IMR-90 (cell line): ENCODE data around the gene ZNF775. TPM values are rescaled to one million over a fixed set of nuclear protein-coding genes. Genes with fewer than 3 reads are reported as not detected.
A peak's percentile ranks its signal among the peaks of the same experiment; 100 is the strongest.

Experiments
- ATAC-seq: fragments of 200-7000 bp; cut with Tn5 transposase; 2 replicates; pipeline ENCODE4 v1.9.1; 2020; ENCODE audit warnings: low read depth, mild to moderate bottlenecking, moderate library complexity
- BruUV-seq: library from RNA; stranded (reverse); fragments of 400-500 nt; replicated peaks from 2 replicates; lab custom pipeline; 2021; lab: Mats Ljungman, UMichigan
- CTCF ChIA-PET: fragments of 300-600 bp; formaldehyde crosslinking; extraction: SDS; loops from one replicate; lab custom pipeline; 2021; ENCODE audit warnings: antibody characterized with exemption; lab: Yijun Ruan, JAX
- POLR2A ChIA-PET: fragments of 300-600 bp; sonication (Branson Sonifier 250); formaldehyde crosslinking; loops from one replicate; lab custom pipeline; 2022; ENCODE audit warnings: antibody characterized with exemption; ENCODE audit not compliant: unreplicated experiment; lab: Charles Lee
- DNase-seq: peaks from one replicate; pipeline ENCODE4 v3.0.0; 2013
- H2AFZ ChIP-seq: replicated peaks from 2 replicates; pipeline ENCODE3; 2013; ENCODE audit warnings: low read length, mild to moderate bottlenecking; ENCODE audit not compliant: poor library complexity
- H2AK5ac ChIP-seq: 2 replicates; pipeline ENCODE4 v1.6.1; 2013; ENCODE audit warnings: low read depth, low read length, inconsistent platforms
- H2AK9ac ChIP-seq: replicated peaks from 2 replicates; pipeline ENCODE3; 2013; ENCODE audit warnings: mild to moderate bottlenecking, low read depth, low read length, moderate library complexity; ENCODE audit not compliant: poor library complexity
- H2BK120ac ChIP-seq: 2 replicates; pipeline ENCODE4 v1.6.1; 2013; ENCODE audit warnings: low read depth, low read length, inconsistent platforms
- H2BK15ac ChIP-seq: 3 replicates; pipeline ENCODE4 v1.6.1; 2013; ENCODE audit warnings: low read depth, low read length, inconsistent platforms
- H2BK20ac ChIP-seq: 2 replicates; pipeline ENCODE4 v1.6.1; 2013; ENCODE audit warnings: low read depth, mild to moderate bottlenecking, inconsistent platforms, low read length, moderate library complexity
- H2BK5ac ChIP-seq: 2 replicates; pipeline ENCODE4 v1.6.1; 2013; ENCODE audit warnings: mild to moderate bottlenecking, low read depth, low read length, inconsistent platforms; ENCODE audit not compliant: poor library complexity, severe bottlenecking
- H3K14ac ChIP-seq: replicated peaks from 2 replicates; pipeline ENCODE4 v1.6.1; 2013; ENCODE audit warnings: low read depth, low read length, inconsistent platforms
- H3K18ac ChIP-seq: 2 replicates; pipeline ENCODE4 v1.6.1; 2013; ENCODE audit warnings: low read depth, low read length, control low read depth
- H3K23ac ChIP-seq: 2 replicates; pipeline ENCODE4 v1.6.1; 2013; ENCODE audit warnings: low read depth, low read length, inconsistent platforms
- H3K27ac ChIP-seq: 2 replicates; pipeline ENCODE4 v1.5.1; 2013; ENCODE audit warnings: mild to moderate bottlenecking, control low read depth, low read length; ENCODE audit not compliant: insufficient read depth
- H3K27me3 ChIP-seq: 2 replicates; pipeline ENCODE4 v1.6.1; 2013; ENCODE audit warnings: low read length; ENCODE audit not compliant: control insufficient read depth, insufficient read depth
- H3K36me3 ChIP-seq: 2 replicates; pipeline ENCODE4 v1.6.1; 2013; ENCODE audit warnings: low read length, mixed read lengths; ENCODE audit not compliant: control insufficient read depth, insufficient read depth
- H3K4ac ChIP-seq: 2 replicates; pipeline ENCODE4 v1.6.1; 2013; ENCODE audit warnings: low read depth, low read length, inconsistent platforms
- H3K4me1 ChIP-seq: 2 replicates; pipeline ENCODE4 v1.6.1; 2013; ENCODE audit warnings: low read length, mixed read lengths; ENCODE audit not compliant: control insufficient read depth, insufficient read depth
- H3K4me2 ChIP-seq: 2 replicates; pipeline ENCODE4 v1.6.1; 2013; ENCODE audit warnings: low read depth, mild to moderate bottlenecking, control low read depth, low read length, moderate library complexity
- H3K4me3 ChIP-seq: 2 replicates; pipeline ENCODE4 v1.5.1; 2013; ENCODE audit warnings: low read depth, mild to moderate bottlenecking, control low read depth, low read length, moderate library complexity; ENCODE audit not compliant: insufficient read depth
- H3K56ac ChIP-seq: 2 replicates; pipeline ENCODE4 v1.6.1; 2013; ENCODE audit warnings: low read length, inconsistent platforms; ENCODE audit not compliant: insufficient read depth; ENCODE audit errors: extremely low read depth
- H3K79me1 ChIP-seq, 2 experiments: 2 replicates each; pipeline ENCODE4 v1.6.1; 2013; ENCODE audit warnings: low read length in 2 of 2, inconsistent platforms in 1 of 2, low read depth in 1 of 2
- H3K9ac ChIP-seq: 2 replicates; pipeline ENCODE4 v1.6.1; 2013; ENCODE audit warnings: low read depth, low read length, control low read depth
- H3K9me1 ChIP-seq: 2 replicates; pipeline ENCODE4 v1.6.1; 2013; ENCODE audit warnings: low read length, inconsistent platforms; ENCODE audit not compliant: insufficient read depth
- H3K9me3 ChIP-seq: 2 replicates; pipeline ENCODE4 v1.6.1; 2013; ENCODE audit warnings: low read length; ENCODE audit not compliant: control insufficient read depth, insufficient read depth
- H4K20me1 ChIP-seq: 2 replicates; pipeline ENCODE4 v1.6.1; 2013; ENCODE audit warnings: low read length, inconsistent platforms; ENCODE audit not compliant: insufficient read depth
- H4K5ac ChIP-seq: 2 replicates; pipeline ENCODE4 v1.6.1; 2013; ENCODE audit warnings: mild to moderate bottlenecking, low read depth, low read length, control low read depth
- H4K8ac ChIP-seq, 2 experiments: 2 replicates each; pipeline ENCODE4 v1.6.1; 2013; ENCODE audit warnings: low read depth in 2 of 2, low read length in 2 of 2, control low read depth in 1 of 2, inconsistent platforms in 1 of 2
- H4K91ac ChIP-seq: 2 replicates; pipeline ENCODE4 v1.6.1; 2013; ENCODE audit warnings: low read depth, low read length, inconsistent platforms; ENCODE audit not compliant: insufficient read depth
- BHLHE40 ChIP-seq: fragments of 150-350 bp; IDR thresholded peaks from 2 replicates; pipeline ENCODE4 v1.6.1; 2016; ENCODE audit warnings: mild to moderate bottlenecking, low read depth, low read length
- CEBPB ChIP-seq: IDR thresholded peaks from 2 replicates; pipeline ENCODE4 v1.6.1; 2012; ENCODE audit warnings: low read depth, low read length, improper control_type of control experiment
- CHD1 ChIP-seq: IDR thresholded peaks from 2 replicates; pipeline ENCODE4 v1.6.1; 2012; ENCODE audit warnings: low read depth, low read length, improper control_type of control experiment
- FOS ChIP-seq: fragments of 150-350 bp; IDR thresholded peaks from 2 replicates; pipeline ENCODE4 v1.6.1; 2016; ENCODE audit warnings: low read depth, low read length
- MAFK ChIP-seq: IDR thresholded peaks from 2 replicates; pipeline ENCODE4 v1.6.1; 2012; ENCODE audit warnings: low read depth, low read length, improper control_type of control experiment
- NFE2L2 ChIP-seq: fragments of 150-350 bp; IDR thresholded peaks from 2 replicates; pipeline ENCODE4 v1.6.1; 2016; ENCODE audit warnings: low read depth, mild to moderate bottlenecking, low read length
- POLR2A ChIP-seq: IDR thresholded peaks from 2 replicates; pipeline ENCODE4 v1.6.1; 2012; ENCODE audit warnings: mild to moderate bottlenecking, low read depth, low read length
- RCOR1 ChIP-seq: IDR thresholded peaks from 2 replicates; pipeline ENCODE4 v1.6.1; 2012; ENCODE audit warnings: mild to moderate bottlenecking, low read length, improper control_type of control experiment; ENCODE audit not compliant: insufficient replicate concordance
- USF2 ChIP-seq: fragments of 150-350 bp; IDR thresholded peaks from 2 replicates; pipeline ENCODE4 v1.6.1; 2017; ENCODE audit warnings: mild to moderate bottlenecking, antibody characterized with exemption, low read length, low read depth
- WGBS, 2 experiments: methylation state at CpG; one replicate each; pipeline versions ENCODE4 v1.1.5 to v1.1.7; 2013; ENCODE audit warnings: missing lambda C conversion rate in 2 of 2; ENCODE audit not compliant: insufficient read length in 1 of 2; ENCODE audit errors: extremely low coverage in 2 of 2; 5-methylcytosine and 5-hydroxymethylcytosine counted together
- dilution Hi-C: fragments of 300-500 bp; cut with HindIII; formaldehyde crosslinking; loops from one replicate; pipeline ENCODE4 v1.14.3; 2018; ENCODE audit warnings: low sequenced_read_pairs; ENCODE audit not compliant: unreplicated experiment
- in situ Hi-C: fragments of 300-500 bp; cut with MboI; formaldehyde crosslinking; loops from 3 replicates; pipeline ENCODE4 v1.14.3; 2019; ENCODE audit warnings: low sequenced_read_pairs, inconsistent platforms, mixed read lengths
- intact Hi-C: fragments of 100-400 bp; cut with micrococcal nuclease; formaldehyde crosslinking; loops from 2 replicates; pipeline ENCODE4 v1.10.0; 2022
- polyA plus RNA-seq, 3 experiments: library from polyadenylated mRNA; depleted of rRNA; stranded (reverse); fragments of >200 nt; gene quantifications; 2 replicates each; pipeline ENCODE4 v1.2.3, GENCODE V29; 2012; ENCODE audit warnings: low replicate concordance in 1 of 3
- total RNA-seq: library from RNA; depleted of rRNA; stranded (reverse); fragments of >200 nt; gene quantifications from 2 replicates; pipeline ENCODE4 v1.2.3, GENCODE V29; 2012

ZNF775 gene
- total and polyA plus RNA-seq, 2 of the 4 experiments (the other 2 are of a cell fraction) = 1.4 to 2.6 TPM

GRCh38 chr7:150428671-150429451, 49.7 kb downstream of the ZNF775 start:
- Histone ChIP-seq H2BK5ac (peak overlapping the region; percentile 59), H2AK5ac (no peak overlapping the region), H4K91ac (peak overlapping the region; percentile 31; the same call in 1 of the 2 replicates), H3K14ac (no peak overlapping the region; the same call in 1 of the 2 replicates), H3K4ac (peak overlapping the region; percentile 14; the same call in 1 of the 2 replicates), H4K8ac (peak overlapping the region; percentile 22 to 26; a peak in 2 of 4 replicates), H3K23ac (no peak overlapping the region), H3K27ac (peak overlapping the region; percentile 73), H4K20me1 (no peaks in the 10 kb centered on the region), H3K4me2 (peak overlapping the region; percentile 29), H3K9me3 (no peaks in the 10 kb centered on the region), H2BK15ac (peak overlapping the region; percentile 1; the same call in 1 of the 3 replicates), H3K9me1 (no peaks in the 10 kb centered on the region), H2BK20ac (no peak overlapping the region), H3K18ac (peak overlapping the region; percentile 96), H2AK9ac (peak overlapping the region; percentile 83), H2BK120ac (peak overlapping the region; percentile 41; the same call in 1 of the 2 replicates), H3K36me3 (no peaks in the 10 kb centered on the region), H3K27me3 (no peaks in the 10 kb centered on the region), H2AFZ (peak overlapping the region; percentile 3), H3K79me1 (no peaks in the 10 kb centered on the region), H4K5ac (peak overlapping the region; percentile 9), H3K56ac (no peak overlapping the region), H3K4me1 (peaks cover 21% of the 10 kb centered on the region), H3K9ac (peak overlapping the region; percentile 2; the same call in 1 of the 2 replicates), H3K4me3 (no peak overlapping the region)
- ChIA-PET CTCF (no interaction called here), POLR2A (interaction anchor here (1.1 kb wide), 1 partner anchor 18 kb away, joined by 3 read pairs; no protein-coding TSS in a partner anchor)
- ATAC-seq = peak; percentile 81
- no peak; the same call in 1 of the 2 replicates for TF ChIP-seq USF2
- TF ChIP-seq BHLHE40 = peak; percentile 51; the same call in 1 of the 2 replicates
- TF ChIP-seq RCOR1 = no peak
- TF ChIP-seq CEBPB = 0 out of 2 replicates have a peak, but pooled peaks have one; percentile 18
- no peak for TF ChIP-seq POLR2A
- peak; percentile 63; the same call in 1 of the 2 replicates for TF ChIP-seq FOS
- no peak for TF ChIP-seq MAFK
- no peak for TF ChIP-seq CHD1
- peak; percentile 4; the same call in 1 of the 2 replicates for TF ChIP-seq NFE2L2
- dilution Hi-C loops = no loop called here
- WGBS, 2 experiments = 42% methylated on average over 2 of the region's 11 CpGs; no CpG with 5 or more reads in 1 of the 2 experiments
- DNase-seq = peak; percentile 92
- no TSS peak for BruUV-seq
- in situ Hi-C loops = no loop called here
- intact Hi-C loops = no loop called here
